ENCODE results near the gene LMO3. TPM values are rescaled to one million over a fixed set of nuclear protein-coding genes. Genes with fewer than 3 reads are reported as not detected.

The LMO3 gene
- total and polyA plus RNA-seq, 2 of the 8 experiments (the other 6 are each of a cell fraction or from before 2014, with no cell fraction given), result 4.7 to 16.7 TPM

GRCh38 chr12:16555630-16556029, 50.3 kb downstream of the LMO3 start:
- WGBS, 2 experiments (ENCODE audit: extremely low coverage in 1 of 2, insufficient coverage in 1 of 2, insufficient read length in 1 of 2, insufficient replicate concordance in 2 of 2, low coverage in 1 of 2, low lambda C conversion rate in 2 of 2, missing lambda C conversion rate in 1 of 2), result 47% methylated on average over 7 of the region's 7 CpGs; no CpG with 5 or more reads in 1 of the 2 experiments
- Histone ChIP-seq H3K27me3 (replicated peaks in 1 of 4; ENCODE audit: control insufficient read depth in 3 of 4, extremely low read depth in 1 of 4, insufficient read depth in 3 of 4, low read length in 3 of 4) (peaks cover 0 to 1% (median 0%) of the 10 kb centered on the region in 4 experiments; a peak in 1 of 7 replicates), H4K8ac (ENCODE audit: extremely low read depth, insufficient read depth, low read length) (no peak overlapping the region), H4K20me1 (replicated peaks in 1 of 2; ENCODE audit: control insufficient read depth in 1 of 2, insufficient read depth in 2 of 2, low read length in 2 of 2) (no peaks in the 10 kb centered on the region), H3K23ac (ENCODE audit: insufficient read length) (no peak overlapping the region), H3K18ac (ENCODE audit: extremely low read depth, low read length) (no peak overlapping the region), H3K4me3 (ENCODE audit: extremely low read depth in 1 of 4, insufficient read depth in 2 of 4, low read depth in 3 of 4, low read length in 4 of 4) (no peak overlapping the region), H2BK120ac (replicated peaks; ENCODE audit: low read depth, low read length) (no peak overlapping the region), H2AK5ac (ENCODE audit: low read depth, low read length) (no peak overlapping the region; the same call in 1 of the 2 replicates), H3K79me1 (ENCODE audit: low read depth, low read length) (no peaks in the 10 kb centered on the region), H3K27ac (ENCODE audit: low read depth, low read length) (no peak overlapping the region), H3K14ac (ENCODE audit: insufficient read length) (no peak overlapping the region), H3K4ac (replicated peaks; ENCODE audit: insufficient read length, low read depth, low read length) (no peak overlapping the region), H3K9ac (replicated peaks in 1 of 4; ENCODE audit: extremely low read depth in 1 of 4, low read depth in 3 of 4, low read length in 3 of 4) (no peak overlapping the region), H3K56ac (replicated peaks; ENCODE audit: insufficient read length, low read depth, low read length) (no peak overlapping the region), H3K4me2 (ENCODE audit: insufficient read depth in 1 of 2, low read depth in 2 of 2, low read length in 2 of 2) (0 out of 4 replicates have a peak overlapping the region, but pooled peaks of 1 of the 2 experiments have one; percentile 24), H2BK20ac (ENCODE audit: low read length) (no peak overlapping the region), H2AFZ (ENCODE audit: low read length) (no peak overlapping the region), H3K4me1 (replicated peaks in 1 of 4; ENCODE audit: control insufficient read depth in 3 of 4, insufficient read depth in 4 of 4, low read length in 3 of 4) (peaks cover 0 to 4% (median under 1%) of the 10 kb centered on the region in 4 experiments; a peak in 1 of 7 replicates), H3K23me2 (ENCODE audit: low read depth, low read length) (no peaks in the 10 kb centered on the region), H2BK15ac (ENCODE audit: low read length) (no peak overlapping the region), H4K5ac (ENCODE audit: insufficient read length, low read depth, low read length) (no peak overlapping the region), H2BK5ac (ENCODE audit: low read depth, low read length) (no peak overlapping the region), H3K79me2 (ENCODE audit: control insufficient read depth in 1 of 2, insufficient read depth in 2 of 2, low read length in 2 of 2) (no peaks in the 10 kb centered on the region), H2BK12ac (ENCODE audit: low read depth, low read length) (no peak overlapping the region), H3K9me3 (ENCODE audit: insufficient read depth in 2 of 2, low read depth in 1 of 2, low read length in 1 of 2) (no peaks in the 10 kb centered on the region), H4K91ac (replicated peaks; ENCODE audit: insufficient read length, low read length) (no peak overlapping the region), H3K36me3 (ENCODE audit: control insufficient read depth in 2 of 4, insufficient read depth in 4 of 4, low read length in 3 of 4) (no peaks in the 10 kb centered on the region)
- POLR2A ChIA-PET (ENCODE audit: partially characterized antibody), result interaction anchor here (1.0 kb wide), 1 partner anchor 49 kb away, joined by 3 read pairs; no protein-coding TSS in a partner anchor
- DNase-seq (ENCODE audit: low read depth in 1 of 2, low spot score in 2 of 2) (no peak), FAIRE-seq (peak; percentile 36)
- no peak for TF ChIP-seq SRF (IDR thresholded peaks at IDR 0.05; ENCODE audit: low read depth, low read length)
- TF ChIP-seq CEBPB (IDR thresholded peaks at IDR 0.05; ENCODE audit: low read depth, low read length), result peak; percentile 65; the same call in 1 of the 2 replicates
- no peak for TF ChIP-seq JUND (IDR thresholded peaks at IDR 0.05; ENCODE audit: low read length)
- CTCF ChIA-PET (ENCODE audit: partially characterized antibody), result interaction anchor here (0.8 to 1.5 kb wide), 2 partner anchors 13 to 289 kb away, joined by 4 read pairs; no protein-coding TSS in a partner anchor

Data from H1 (cell line).